A549 (cell line): Measurements from ENCODE around the gene ZNF200. TPM values are rescaled to one million over a fixed set of nuclear protein-coding genes. Genes with fewer than 3 reads are reported as not detected.

Experiments used
- ATAC-seq, 2 experiments: fragments of 200-7000 bp in 1 of 2; fragments of >200 bp in 1 of 2; cut with Nextera tagmentation in 1 of 2; cut with Tn5 transposase in 1 of 2; 3 replicates each; pipeline versions ENCODE4 v1.8.0 to v1.9.1; 2018 to 2020; ENCODE audit warnings: mild to moderate bottlenecking in 1 of 2, moderate library complexity in 1 of 2
- CTCF ChIA-PET: fragments of 300-600 bp; sonication (Branson Sonifier 250); formaldehyde crosslinking; extraction: SDS; loops from one replicate; lab custom pipeline; 2021; ENCODE audit warnings: antibody characterized with exemption, inconsistent platforms; lab: Yijun Ruan, JAX
- POLR2A ChIA-PET: fragments of 350-600 bp; formaldehyde crosslinking; extraction: SDS; loops from one replicate; lab custom pipeline; 2021; ENCODE audit warnings: antibody characterized with exemption, inconsistent platforms; lab: Yijun Ruan, JAX
- DNase-seq, 2 experiments: peaks; one replicate each; pipeline versions ENCODE4 v3.0.0 to v3.0.0-alpha.2; 2011 to 2016; ENCODE audit warnings: low read depth in 1 of 2, low spot score in 1 of 2
- FAIRE-seq: peaks from 2 replicates; lab custom pipeline; 2011; peaks lifted over from hg19 to GRCh38; lab: Jason Lieb, UNC
- H3K27ac ChIP-seq, 2 experiments: fragments of >200 bp; sonication (Bioruptor Twin); formaldehyde crosslinking; 3 replicates each; pipeline ENCODE4 v1.5.1; 2016 to 2017
- H3K4me1 ChIP-seq: fragments of >200 bp; sonication (Bioruptor Twin); formaldehyde crosslinking; 3 replicates; pipeline ENCODE4 v1.6.1; 2016
- H3K4me2 ChIP-seq: fragments of >200 bp; sonication (Bioruptor Twin); formaldehyde crosslinking; 3 replicates; pipeline ENCODE4 v1.6.1; 2016
- H3K4me3 ChIP-seq: fragments of >200 bp; sonication (Bioruptor Twin); formaldehyde crosslinking; 3 replicates; pipeline ENCODE4 v1.5.1; 2016
- H3K9me3 ChIP-seq: fragments of >200 bp; sonication (Bioruptor Twin); formaldehyde crosslinking; 3 replicates; pipeline ENCODE4 v1.6.1; 2016
- CEBPB ChIP-seq, 2 experiments: fragments of >200 bp in 1 of 2; sonication (Bioruptor Twin) in 1 of 2; formaldehyde crosslinking in 1 of 2; IDR thresholded peaks; 2 replicates each; pipeline ENCODE4 v1.6.1; 2012 to 2016
- CHD2 ChIP-seq: fragments of 150-350 bp; IDR thresholded peaks from 2 replicates; pipeline ENCODE4 v1.6.1; 2014; ENCODE audit warnings: low read length; ENCODE audit not compliant: partially characterized antibody
- EHF ChIP-seq: fragments of 250-450 bp; sonication (Bioruptor Pico); IDR thresholded peaks from 2 replicates; pipeline ENCODE4 v1.5.0; 2020; ENCODE audit warnings: mild to moderate bottlenecking
- EHMT2 ChIP-seq: fragments of 200-600 bp; sonication (generic); IDR thresholded peaks from 2 replicates; pipeline ENCODE4 v1.6.1; 2016; ENCODE audit warnings: antibody characterized with exemption, low read depth, mild to moderate bottlenecking, moderate library complexity
- FOSL2 ChIP-seq, 2 experiments: fragments of 450-650 bp in 1 of 2; fragments of >200 bp in 1 of 2; sonication (Bioruptor Twin) in 1 of 2; formaldehyde crosslinking; IDR thresholded peaks; 2 replicates each; pipeline versions ENCODE4 v1.5.0 to v1.6.1; 2016 to 2020; ENCODE audit warnings: mild to moderate bottlenecking in 1 of 2, moderate library complexity in 1 of 2
- HOXB13 ChIP-seq: fragments of 250-450 bp; sonication (Bioruptor Pico); IDR thresholded peaks from 2 replicates; pipeline ENCODE4 v1.5.0; 2020; ENCODE audit warnings: low read depth, mild to moderate bottlenecking, moderate library complexity
- JUN ChIP-seq, 2 experiments: fragments of >200 bp; sonication (Bioruptor Twin); formaldehyde crosslinking; IDR thresholded peaks; 2 replicates in 1 of 2; 3 replicates in 1 of 2; pipeline ENCODE4 v1.6.1; 2016 to 2017
- JUNB ChIP-seq: fragments of >200 bp; sonication (Bioruptor Twin); formaldehyde crosslinking; IDR thresholded peaks from 2 replicates; pipeline ENCODE4 v1.6.1; 2016
- KDM1A ChIP-seq: fragments of 200-600 bp; sonication (generic); IDR thresholded peaks from 2 replicates; pipeline ENCODE4 v1.6.1; 2016; ENCODE audit warnings: low read depth, mild to moderate bottlenecking
- MAZ ChIP-seq: fragments of 150-350 bp; IDR thresholded peaks from 2 replicates; pipeline ENCODE4 v1.6.1; 2014; ENCODE audit warnings: antibody characterized with exemption, low read depth, low read length, borderline replicate concordance
- MYC ChIP-seq: IDR thresholded peaks from 2 replicates; pipeline ENCODE4 v1.6.1; 2012; ENCODE audit warnings: mild to moderate bottlenecking, inconsistent platforms, low read length, improper control_type of control experiment, borderline replicate concordance
- NPAS2 ChIP-seq: fragments of 250-450 bp; sonication (Bioruptor Pico); IDR thresholded peaks from 2 replicates; pipeline ENCODE4 v1.8.0; 2022; ENCODE audit warnings: mild to moderate bottlenecking, moderate library complexity, borderline replicate concordance
- NR3C1 ChIP-seq: fragments of >200 bp; sonication (Bioruptor Twin); formaldehyde crosslinking; IDR thresholded peaks from 3 replicates; pipeline ENCODE4 v1.6.1; 2017
- POLR2A ChIP-seq: IDR thresholded peaks from 2 replicates; pipeline ENCODE4 v1.6.1; 2012; ENCODE audit warnings: mild to moderate bottlenecking, low read length
- RFX5 ChIP-seq: fragments of 450-650 bp; IDR thresholded peaks from 2 replicates; pipeline ENCODE4 v1.7.1; 2014; ENCODE audit warnings: antibody characterized with exemption, mild to moderate bottlenecking, moderate library complexity
- RNF2 ChIP-seq: fragments of 200-600 bp; sonication (generic); IDR thresholded peaks from 2 replicates; pipeline ENCODE4 v1.6.1; 2016; ENCODE audit warnings: low read depth, mild to moderate bottlenecking, antibody characterized with exemption, moderate library complexity, borderline replicate concordance
- SREBF2 ChIP-seq: fragments of 450-650 bp; IDR thresholded peaks from 2 replicates; pipeline ENCODE4 v1.6.1; 2014; ENCODE audit warnings: mild to moderate bottlenecking, moderate library complexity
- TP53 ChIP-seq: fragments of 250-450 bp; sonication (Bioruptor Pico); IDR thresholded peaks from 2 replicates; pipeline ENCODE4 v1.5.0; 2021; ENCODE audit warnings: mild to moderate bottlenecking, moderate library complexity
- ZFP36 ChIP-seq: fragments of 450-650 bp; IDR thresholded peaks from 2 replicates; pipeline ENCODE4 v1.6.1; 2014; ENCODE audit warnings: borderline replicate concordance; ENCODE audit not compliant: partially characterized antibody
- ZNF302 ChIP-seq: fragments of 250-450 bp; sonication (Bioruptor Pico); IDR thresholded peaks from 2 replicates; pipeline ENCODE4 v1.9.0; 2021; ENCODE audit warnings: inconsistent platforms, mild to moderate bottlenecking, moderate library complexity
- WGBS: methylation state at CpG from one replicate; pipeline ENCODE4 v1.1.6; 2017; ENCODE audit errors: missing lambda C conversion rate; 5-methylcytosine and 5-hydroxymethylcytosine counted together
- polyA plus RNA-seq, 4 experiments: library from polyadenylated mRNA; depleted of rRNA in 3 of 4; stranded (reverse); fragments of >200 nt; fragmentation: RNase III in 1 of 4; extraction: RNeasy Plus Mini Kit Qiagen cat#74134 plus additional on column Dnase treatment in 1 of 4; gene quantifications; 2 replicates in 3 of 4; 3 replicates in 1 of 4; pipeline ENCODE4 v1.2.3, GENCODE V29; 2011 to 2017
- TF ChIP-seq, protein P1 (sequence below): fragments of 250-450 bp; sonication (Bioruptor Pico); IDR thresholded peaks from 2 replicates; pipeline ENCODE4 v1.5.0; 2020; ENCODE audit warnings: low read depth, mild to moderate bottlenecking, moderate library complexity
- TF ChIP-seq, protein P2 (sequence below): IDR thresholded peaks from 2 replicates; pipeline ENCODE4 v1.6.1; 2012
- TF ChIP-seq, protein P3 (sequence below): IDR thresholded peaks from 2 replicates; pipeline ENCODE4 v1.6.1; 2012; ENCODE audit warnings: low read depth, borderline replicate concordance
- TF ChIP-seq, protein P4 (sequence below): fragments of >200 bp; sonication (Bioruptor Twin); formaldehyde crosslinking; IDR thresholded peaks from 2 replicates; pipeline ENCODE4 v1.6.1; 2016

ZNF200 gene
- polyA plus RNA-seq, 2 of the 4 experiments (the other 2 are of a cell fraction), result 6.9 to 7.5 TPM

DNA sequence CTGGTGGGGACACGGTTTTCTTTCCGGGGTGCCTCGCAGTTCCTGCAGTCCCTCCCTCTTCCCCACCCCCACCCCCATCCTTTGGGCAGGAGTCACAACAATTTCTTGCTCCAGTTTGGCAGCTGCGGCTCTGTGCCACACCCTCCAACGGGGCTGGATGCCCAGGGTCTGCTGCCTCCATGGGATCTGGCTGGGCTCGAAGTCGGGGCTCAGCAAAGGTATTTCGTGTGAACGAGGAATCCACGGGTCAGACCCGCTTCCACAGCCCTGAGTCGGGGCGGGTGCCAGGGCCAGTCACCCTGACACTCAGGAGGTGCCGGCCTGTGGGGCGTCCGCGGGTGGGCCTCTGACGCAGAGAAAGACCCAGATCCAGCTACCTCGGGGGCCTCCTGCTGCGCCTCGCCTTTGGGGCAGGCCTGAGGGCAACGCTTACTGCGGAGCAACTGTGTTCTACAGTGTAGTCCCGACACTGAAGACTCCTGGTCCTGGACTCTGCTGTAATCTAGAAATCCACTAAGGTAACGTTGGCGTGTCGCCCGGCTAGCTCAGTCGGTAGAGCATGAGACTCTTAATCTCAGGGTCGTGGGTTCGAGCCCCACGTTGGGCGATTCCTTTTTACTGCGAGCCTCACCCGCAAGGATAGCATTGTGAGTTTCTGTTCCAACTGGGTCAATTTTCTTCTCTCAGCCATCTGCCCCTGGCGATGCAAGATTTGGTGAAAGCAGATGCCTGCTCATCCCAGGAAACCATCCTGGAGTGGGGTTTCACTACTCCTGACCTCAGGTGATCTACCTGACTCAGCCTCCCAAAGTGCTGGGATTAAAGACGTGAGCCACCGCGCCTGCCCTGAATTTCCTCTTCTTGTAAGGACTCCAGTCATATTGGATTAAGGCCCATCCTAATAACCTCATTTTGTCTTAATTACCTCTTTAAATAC, 59.5 kb downstream of the ZNF200 start:
- DNase-seq (peak; percentile 71 to 91), ATAC-seq (peak; percentile 51 to 63), FAIRE-seq (no peak)
- Histone ChIP-seq H3K9me3 (no peaks in the 10 kb centered on the region), H3K27ac (peak overlapping the region; percentile 47 to 79; a peak in 5 of 6 replicates), H3K4me3 (peak overlapping the region; percentile 51), H3K4me2 (peak overlapping the region; percentile 76), H3K4me1 (peaks cover 20% of the 10 kb centered on the region; the same call in 2 of the 3 replicates)
- CTCF ChIA-PET, result interaction anchor here (0.9 to 5.5 kb wide), 7 partner anchors 8 to 46 kb away, joined by 3 to 40 read pairs (median 19); no protein-coding TSS in a partner anchor
- POLR2A ChIA-PET, result interaction anchor here (0.6 to 1.5 kb wide), 5 partner anchors 12 to 210 kb away, joined by 3 to 6 read pairs (median 4); partner anchors contain the start of gene ZNF213
- no peak for TF ChIP-seq JUNB
- TF ChIP-seq, protein P1, sequence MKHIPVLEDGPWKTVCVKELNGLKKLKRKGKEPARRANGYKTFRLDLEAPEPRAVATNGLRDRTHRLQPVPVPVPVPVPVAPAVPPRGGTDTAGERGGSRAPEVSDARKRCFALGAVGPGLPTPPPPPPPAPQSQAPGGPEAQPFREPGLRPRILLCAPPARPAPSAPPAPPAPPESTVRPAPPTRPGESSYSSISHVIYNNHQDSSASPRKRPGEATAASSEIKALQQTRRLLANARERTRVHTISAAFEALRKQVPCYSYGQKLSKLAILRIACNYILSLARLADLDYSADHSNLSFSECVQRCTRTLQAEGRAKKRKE (CRISPR knock-in tag), result no peak
- TF ChIP-seq KDM1A, result 0 out of 2 replicates have a peak, but pooled peaks have one; percentile 47
- no peak for TF ChIP-seq MAZ
- TF ChIP-seq RFX5, result no peak
- TF ChIP-seq HOXB13 (CRISPR knock-in tag), result no peak
- TF ChIP-seq SREBF2, result peak; percentile 74
- TF ChIP-seq, protein P2, sequence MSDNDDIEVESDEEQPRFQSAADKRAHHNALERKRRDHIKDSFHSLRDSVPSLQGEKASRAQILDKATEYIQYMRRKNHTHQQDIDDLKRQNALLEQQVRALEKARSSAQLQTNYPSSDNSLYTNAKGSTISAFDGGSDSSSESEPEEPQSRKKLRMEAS, result peak; percentile 69
- no peak for TF ChIP-seq POLR2A
- TF ChIP-seq MYC, result no peak
- TF ChIP-seq JUN (IDR thresholded peaks at IDR 0.05), result peak in 1 of 2 experiments; percentile 27; a peak in 1 of 5 replicates
- TF ChIP-seq NPAS2 (CRISPR knock-in tag), result no peak
- 0 out of 4 replicates have a peak, but pooled peaks of 1 of the 2 experiments have one; percentile 21 for TF ChIP-seq CEBPB (IDR thresholded peaks at IDR 0.05)
- TF ChIP-seq, protein P3, sequence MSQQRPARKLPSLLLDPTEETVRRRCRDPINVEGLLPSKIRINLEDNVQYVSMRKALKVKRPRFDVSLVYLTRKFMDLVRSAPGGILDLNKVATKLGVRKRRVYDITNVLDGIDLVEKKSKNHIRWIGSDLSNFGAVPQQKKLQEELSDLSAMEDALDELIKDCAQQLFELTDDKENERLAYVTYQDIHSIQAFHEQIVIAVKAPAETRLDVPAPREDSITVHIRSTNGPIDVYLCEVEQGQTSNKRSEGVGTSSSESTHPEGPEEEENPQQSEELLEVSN, result peak; percentile 56; the same call in 1 of the 2 replicates
- TF ChIP-seq FOSL2 (IDR thresholded peaks at IDR 0.05), result no peak
- no peak for TF ChIP-seq FOSL2 (CRISPR knock-in tag; IDR thresholded peaks at IDR 0.05)
- 9% methylated on average over 26 of the region's 39 CpGs for WGBS

DNA sequence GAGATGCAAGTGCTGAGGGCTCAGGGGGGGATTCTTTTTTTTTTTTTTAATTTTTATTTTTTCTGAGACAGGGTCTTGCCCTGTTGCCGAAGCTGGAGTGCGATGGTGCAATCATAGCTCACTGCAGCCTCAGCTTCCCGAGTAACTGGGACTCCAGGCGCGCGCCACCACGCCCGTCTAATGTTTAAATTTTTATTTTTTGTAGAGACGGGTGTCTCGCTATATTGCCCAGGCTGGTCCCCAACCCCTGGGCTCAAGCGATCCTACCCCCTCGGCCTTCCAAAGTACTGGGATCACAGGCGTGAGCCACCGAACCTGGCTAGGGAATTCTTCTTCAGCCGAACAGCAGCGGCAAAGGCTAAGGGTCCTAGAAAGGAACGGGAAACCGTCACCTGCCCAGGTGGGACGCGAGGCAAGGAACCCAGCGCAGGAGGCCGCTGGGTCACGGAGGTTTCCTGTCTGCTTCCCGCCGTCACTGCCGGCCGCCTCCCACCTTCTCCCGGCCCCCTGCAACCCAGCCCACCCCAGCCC, 60.3 kb downstream of the ZNF200 start:
- peak overlapping the region; percentile 51 for H3K4me3 ChIP-seq
- ChIA-PET CTCF (interaction anchor here (0.6 to 5.5 kb wide), 16 partner anchors 9 to 142 kb away, joined by 3 to 40 read pairs (median 5); partner anchors contain the start of gene IL32), POLR2A (interaction anchor here (0.6 to 1.5 kb wide), 5 partner anchors 8 to 209 kb away, joined by 3 to 6 read pairs (median 3); partner anchors contain the start of gene ZNF213)
- FAIRE-seq (no peak), DNase-seq (no peak), ATAC-seq (no peak; a peak in 1 of 6 replicates)
- WGBS, result 13% methylated on average over 23 of the region's 28 CpGs
- H3K4me2 ChIP-seq, result peak overlapping the region; percentile 76
- no peaks in the 10 kb centered on the region for H3K9me3 ChIP-seq
- H3K27ac ChIP-seq, result peak overlapping the region; percentile 47 to 79; a peak in 5 of 6 replicates
- H3K4me1 ChIP-seq, result peaks cover 20% of the 10 kb centered on the region; the same call in 2 of the 3 replicates
- TF ChIP-seq NR3C1 (no peak), RNF2 (no peak), CHD2 (no peak), EHMT2 (no peak), EHF (no peak), ZNF302 (CRISPR knock-in tag) (no peak), ZFP36 (no peak), NPAS2 (CRISPR knock-in tag) (no peak), TP53 (no peak)
- TF ChIP-seq, protein P4, sequence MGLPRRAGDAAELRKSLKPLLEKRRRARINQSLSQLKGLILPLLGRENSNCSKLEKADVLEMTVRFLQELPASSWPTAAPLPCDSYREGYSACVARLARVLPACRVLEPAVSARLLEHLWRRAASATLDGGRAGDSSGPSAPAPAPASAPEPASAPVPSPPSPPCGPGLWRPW, result no peak
- TF ChIP-seq, protein P1 (CRISPR knock-in tag), result no peak
